Fibroblast of skin of right biceps (primary cell): ENCODE data around the gene BAIAP2L1.
"Not testable (repeated sequence)": the region's sequence is repeated elsewhere in the genome, so short reads cannot be mapped to it uniquely, and the experiment has no call there.

Source experiments
- DNase-seq: peaks from one replicate; pipeline ENCODE4 v3.0.0-alpha.2; 2013

Gene BAIAP2L1

GRCh38 chr7:98400542-98401340 is at the start of gene BAIAP2L1:
Gene BAIAP2L1 (minus strand): TSS chr7:98401090. CDS start chr7:98400852, 238 bp downstream.
- peak; percentile 74 for DNase-seq

GRCh38 chr7:98448766-98449165 is 47.9 kb upstream of the BAIAP2L1 start:
- no peak for DNase-seq

GRCh38 chr7:98440992-98441391 is 40.1 kb upstream of the BAIAP2L1 start:
- not testable (repeated sequence) for DNase-seq

- no peak for DNase-seq
These were observed 38.6 kb upstream of the BAIAP2L1 start for GRCh38 chr7:98439484-98439883.

GRCh38 chr7:98434087-98434486 is 33.2 kb upstream of the BAIAP2L1 start:
- DNase-seq = no peak

GRCh38 chr7:98429799-98430198 is 28.9 kb upstream of the BAIAP2L1 start:
- no peak for DNase-seq

- peak; percentile 56 for DNase-seq
These were observed 22.2 kb upstream of the BAIAP2L1 start for GRCh38 chr7:98423043-98423442.

- peak; percentile 20 for DNase-seq
These were observed 20.2 kb upstream of the BAIAP2L1 start for GRCh38 chr7:98420966-98421612.

- DNase-seq = not testable (repeated sequence)
These were observed 19.1 kb upstream of the BAIAP2L1 start for GRCh38 chr7:98419988-98420387.

- not testable (repeated sequence) for DNase-seq
These were observed 18.4 kb upstream of the BAIAP2L1 start for GRCh38 chr7:98419316-98419691.

- peak; percentile 97 for DNase-seq
These were observed 17.9 kb upstream of the BAIAP2L1 start for GRCh38 chr7:98418636-98419315.

- peak; percentile 59 for DNase-seq
These were observed 17.4 kb upstream of the BAIAP2L1 start for GRCh38 chr7:98418271-98418635.

GRCh38 chr7:98417604-98418270 is 16.8 kb upstream of the BAIAP2L1 start:
- DNase-seq = peak; percentile 52

GRCh38 chr7:98414205-98414900 is 13.5 kb upstream of the BAIAP2L1 start:
- DNase-seq = no peak

- DNase-seq = not testable (repeated sequence)
These were observed 12.8 kb upstream of the BAIAP2L1 start for GRCh38 chr7:98413655-98414054.

- no peak for DNase-seq
These were observed 9.0 kb upstream of the BAIAP2L1 start for GRCh38 chr7:98409843-98410242.

- DNase-seq = not testable (repeated sequence)
These were observed 7.3 kb upstream of the BAIAP2L1 start for GRCh38 chr7:98408146-98408545.

- no peak for DNase-seq
These were observed 5.9 kb upstream of the BAIAP2L1 start for GRCh38 chr7:98406827-98407226.

- DNase-seq = no peak
These were observed 4.0 kb upstream of the BAIAP2L1 start for GRCh38 chr7:98404840-98405239.

- DNase-seq = peak; percentile 71
These were observed 874 bp downstream of the BAIAP2L1 start for GRCh38 chr7:98399890-98400541.

- peak; percentile 42 for DNase-seq
These were observed 1.4 kb downstream of the BAIAP2L1 start for GRCh38 chr7:98399462-98399861.
